Measurements from ENCODE around the gene KIR3DL1. TPM values are rescaled to one million over a fixed set of nuclear protein-coding genes. Genes with fewer than 3 reads are reported as not detected.
"Not testable (repeated sequence)": the region's sequence is repeated elsewhere in the genome, so short reads cannot be mapped to it uniquely, and the experiment has no call there.

Gene KIR3DL1
- total RNA-seq (2021; fragmentation: NEBNext Ultra II Directional; extraction: Animal tissue kit (Norgen Biotek cat#: 25700)) = not detected
- long read RNA-seq = 0 reads

DNA sequence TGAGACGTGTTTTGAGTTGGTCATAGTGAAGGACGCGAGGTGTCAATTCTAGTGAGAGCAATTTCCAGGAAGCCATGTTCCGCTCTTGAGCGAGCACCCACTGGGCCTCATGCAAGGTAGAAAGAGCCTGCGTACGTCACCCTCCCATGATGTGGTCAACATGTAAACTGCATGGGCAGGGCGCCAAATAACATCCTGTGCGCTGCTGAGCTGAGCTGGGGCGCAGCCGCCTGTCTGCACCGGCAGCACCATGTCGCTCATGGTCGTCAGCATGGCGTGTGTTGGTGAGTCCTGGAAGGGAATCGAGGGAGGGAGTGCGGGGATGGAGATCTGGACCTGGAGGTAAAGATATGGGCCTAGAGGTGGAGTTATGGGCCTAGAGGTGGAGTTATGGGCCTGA is at the start of gene KIR3DL1:
KIR3DL1 (plus strand) TSS at position 218 of the 400 bp plus-strand sequence.
- H3K4me3 Mint-ChIP-seq; H3K27me3 Mint-ChIP-seq (ENCODE audit: insufficient read depth); H3K27ac Mint-ChIP-seq; DNase-seq; H3K36me3 Mint-ChIP-seq (ENCODE audit: low read depth); H3K4me1 Mint-ChIP-seq (ENCODE audit: low read depth): not testable (repeated sequence)
- peaks cover 31% of the 10 kb centered on the region for H3K9me3 Mint-ChIP-seq

DNA sequence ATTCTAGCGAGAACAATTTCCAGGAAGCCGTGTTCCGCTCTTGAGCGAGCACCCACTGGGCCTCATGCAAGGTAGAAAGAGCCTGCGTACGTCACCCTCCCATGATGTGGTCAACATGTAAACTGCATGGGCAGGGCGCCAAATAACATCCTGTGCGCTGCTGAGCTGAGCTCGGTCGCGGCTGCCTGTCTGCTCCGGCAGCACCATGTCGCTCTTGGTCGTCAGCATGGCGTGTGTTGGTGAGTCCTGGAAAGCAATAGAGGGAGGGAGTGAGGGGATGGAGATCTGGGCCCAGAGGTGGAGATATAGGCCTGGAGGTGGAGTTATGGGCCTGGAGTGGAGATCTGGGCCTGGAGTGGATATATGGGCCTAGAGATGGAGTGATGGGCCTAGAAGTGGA is 46.6 kb upstream of the KIR3DL1 start, which contains the start of gene KIR2DL1:
KIR2DL1 (plus strand) TSS at position 148 of the 400 bp plus-strand sequence; CDS start at position 206, 58 bp downstream.
- not testable (repeated sequence) for H3K27me3 Mint-ChIP-seq (ENCODE audit: insufficient read depth); H3K4me3 Mint-ChIP-seq; H3K4me1 Mint-ChIP-seq (ENCODE audit: low read depth); H3K27ac Mint-ChIP-seq; DNase-seq
- peaks cover 10% of the 10 kb centered on the region; the same call in 1 of the 2 replicates for H3K36me3 Mint-ChIP-seq (ENCODE audit: low read depth)
- H3K9me3 Mint-ChIP-seq = peaks cover 59% of the 10 kb centered on the region

DNA sequence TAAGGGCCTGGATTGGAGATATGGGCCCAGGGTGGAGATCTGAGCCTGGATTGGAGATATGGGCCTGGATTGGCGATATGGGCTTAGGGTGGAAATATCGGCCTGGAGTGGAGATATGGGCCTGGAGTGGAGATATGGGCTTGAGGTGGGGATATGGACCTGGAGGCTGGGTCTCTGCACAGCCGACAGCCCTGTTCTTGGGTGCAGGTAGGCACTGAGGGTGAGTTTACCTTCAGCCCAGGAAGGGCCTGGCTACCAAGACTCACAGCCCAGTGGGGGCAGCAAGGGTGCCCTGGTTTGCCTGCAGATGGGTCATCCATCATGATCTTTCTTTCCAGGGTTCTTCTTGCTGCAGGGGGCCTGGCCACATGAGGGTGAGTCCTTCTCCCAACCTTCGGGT is 45.8 kb upstream of the KIR3DL1 start:
- not testable (repeated sequence) for DNase-seq; H3K4me3 Mint-ChIP-seq; H3K27ac Mint-ChIP-seq; H3K4me1 Mint-ChIP-seq (ENCODE audit: low read depth); H3K27me3 Mint-ChIP-seq (ENCODE audit: insufficient read depth); H3K36me3 Mint-ChIP-seq (ENCODE audit: low read depth)
- peaks cover 60% of the 10 kb centered on the region for H3K9me3 Mint-ChIP-seq

DNA sequence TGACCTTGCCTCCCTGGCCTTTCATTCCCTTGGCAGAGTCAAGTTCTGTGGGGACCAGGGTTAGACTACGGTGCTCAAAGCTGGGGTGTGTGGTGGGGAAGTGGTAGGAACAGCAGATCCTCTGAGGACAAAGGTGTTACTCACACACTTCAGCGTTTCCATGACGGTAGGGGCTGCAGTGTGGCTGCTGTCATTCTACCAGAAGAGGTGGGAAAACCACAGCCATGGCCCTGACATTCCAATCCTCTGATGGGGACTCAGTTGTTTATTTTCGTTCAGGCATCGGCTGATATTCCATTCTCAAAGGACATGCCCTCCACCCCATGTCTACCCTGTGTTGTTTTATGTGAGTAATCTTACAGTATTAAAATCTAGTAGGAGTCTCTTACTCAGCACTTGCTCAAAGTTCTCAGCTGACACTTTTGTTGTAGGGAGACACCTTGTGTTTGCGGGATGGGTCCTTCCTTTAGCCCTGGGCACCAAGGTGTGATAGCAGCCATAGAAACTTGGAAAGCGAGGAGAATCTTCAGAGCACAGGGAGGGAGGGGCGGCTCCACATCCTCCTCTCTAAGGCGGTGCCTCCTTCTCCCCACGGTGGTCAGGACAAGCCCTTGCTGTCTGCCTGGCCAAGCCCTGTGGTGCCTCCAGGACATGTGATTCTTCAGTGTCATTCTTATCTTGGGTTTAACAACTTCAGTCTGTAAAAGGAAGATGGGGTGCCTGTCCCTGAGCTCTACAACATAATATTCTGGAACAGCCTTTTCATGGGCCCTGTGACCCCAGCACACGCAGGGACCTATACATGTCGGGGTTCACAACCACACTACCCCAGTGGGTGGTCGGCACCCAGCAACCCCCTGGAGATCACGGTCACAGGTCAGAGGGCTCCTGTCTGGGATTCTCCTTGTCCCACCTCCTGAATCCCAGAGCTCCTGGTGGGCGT is 45.0 kb upstream of the KIR3DL1 start:
- H3K4me3 Mint-ChIP-seq; DNase-seq; H3K4me1 Mint-ChIP-seq (ENCODE audit: low read depth); H3K36me3 Mint-ChIP-seq (ENCODE audit: low read depth); H3K27ac Mint-ChIP-seq; H3K27me3 Mint-ChIP-seq (ENCODE audit: insufficient read depth): not testable (repeated sequence)
- H3K9me3 Mint-ChIP-seq = peaks cover 63% of the 10 kb centered on the region

DNA sequence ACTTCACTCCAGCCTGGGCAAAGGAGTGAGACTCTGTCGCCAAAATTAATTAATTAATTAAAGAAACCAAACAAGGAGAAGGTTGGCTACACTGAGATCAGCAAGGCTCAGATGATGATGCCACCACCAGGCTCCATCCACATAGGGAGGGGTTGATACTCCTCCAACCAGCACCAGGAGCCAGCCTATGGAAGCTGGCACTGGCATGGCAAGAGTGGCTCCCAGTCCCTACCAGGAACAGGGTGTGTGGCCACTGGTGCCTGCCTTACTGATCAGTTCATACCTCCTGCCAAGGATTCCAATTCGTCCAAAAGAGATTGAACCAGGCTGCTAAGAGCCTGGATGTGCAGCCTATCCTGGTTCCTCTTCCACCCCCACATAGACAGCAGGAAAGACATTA is 43.6 kb upstream of the KIR3DL1 start:
- not testable (repeated sequence) for H3K36me3 Mint-ChIP-seq (ENCODE audit: low read depth); H3K4me1 Mint-ChIP-seq (ENCODE audit: low read depth); H3K27ac Mint-ChIP-seq; H3K4me3 Mint-ChIP-seq; DNase-seq; H3K27me3 Mint-ChIP-seq (ENCODE audit: insufficient read depth)
- H3K9me3 Mint-ChIP-seq = peaks cover 64% of the 10 kb centered on the region

DNA sequence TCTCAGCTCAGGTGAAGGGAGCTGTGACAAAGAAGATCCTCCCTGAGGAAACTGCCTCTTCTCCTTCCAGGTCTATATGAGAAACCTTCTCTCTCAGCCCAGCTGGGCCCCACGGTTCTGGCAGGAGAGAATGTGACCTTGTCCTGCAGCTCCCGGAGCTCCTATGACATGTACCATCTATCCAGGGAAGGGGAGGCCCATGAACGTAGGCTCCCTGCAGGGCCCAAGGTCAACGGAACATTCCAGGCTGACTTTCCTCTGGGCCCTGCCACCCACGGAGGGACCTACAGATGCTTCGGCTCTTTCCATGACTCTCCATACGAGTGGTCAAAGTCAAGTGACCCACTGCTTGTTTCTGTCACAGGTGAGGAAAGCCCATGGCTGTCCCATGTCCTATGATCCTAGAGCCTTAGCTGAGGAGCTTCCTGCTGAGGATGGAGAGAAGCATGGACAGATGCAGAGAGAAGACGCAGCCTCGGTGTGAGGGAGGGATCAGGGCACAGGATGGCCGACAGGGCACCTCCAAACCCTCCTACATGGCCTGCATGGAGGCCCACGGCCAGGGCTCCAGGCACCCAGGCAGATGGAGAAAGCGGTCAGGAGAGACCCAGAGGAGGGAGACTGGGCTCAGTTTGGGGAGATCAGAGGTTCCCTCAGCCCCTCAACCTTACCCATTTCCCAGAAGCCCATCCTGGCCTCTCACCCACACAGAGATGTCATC is 41.0 kb upstream of the KIR3DL1 start:
- not testable (repeated sequence) for DNase-seq; H3K36me3 Mint-ChIP-seq (ENCODE audit: low read depth); H3K4me1 Mint-ChIP-seq (ENCODE audit: low read depth); H3K27me3 Mint-ChIP-seq (ENCODE audit: insufficient read depth); H3K27ac Mint-ChIP-seq; H3K4me3 Mint-ChIP-seq
- H3K9me3 Mint-ChIP-seq = peaks cover 67% of the 10 kb centered on the region

DNA sequence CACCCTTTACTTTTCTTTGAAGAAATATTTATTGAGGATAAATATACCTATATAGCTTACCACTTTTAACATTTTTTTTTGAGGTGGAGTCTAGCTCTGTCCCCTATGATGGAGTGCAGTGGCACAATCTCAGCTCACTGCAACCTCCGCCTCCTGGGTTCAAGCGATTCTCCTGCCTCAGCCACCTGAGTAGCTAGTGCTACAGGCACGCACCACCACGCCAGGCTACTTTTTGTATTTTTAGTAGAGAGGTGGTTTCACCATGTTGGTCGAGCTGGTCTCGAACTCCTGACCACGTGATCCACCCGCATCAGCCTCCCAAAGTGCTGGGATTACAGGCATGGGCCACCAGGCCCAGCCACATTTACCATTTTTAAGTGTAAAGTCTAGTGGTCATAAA is 40.4 kb upstream of the KIR3DL1 start:
- H3K27ac Mint-ChIP-seq; H3K27me3 Mint-ChIP-seq (ENCODE audit: insufficient read depth); H3K4me3 Mint-ChIP-seq; DNase-seq; H3K36me3 Mint-ChIP-seq (ENCODE audit: low read depth); H3K4me1 Mint-ChIP-seq (ENCODE audit: low read depth): not testable (repeated sequence)
- H3K9me3 Mint-ChIP-seq = peaks cover 63% of the 10 kb centered on the region

DNA sequence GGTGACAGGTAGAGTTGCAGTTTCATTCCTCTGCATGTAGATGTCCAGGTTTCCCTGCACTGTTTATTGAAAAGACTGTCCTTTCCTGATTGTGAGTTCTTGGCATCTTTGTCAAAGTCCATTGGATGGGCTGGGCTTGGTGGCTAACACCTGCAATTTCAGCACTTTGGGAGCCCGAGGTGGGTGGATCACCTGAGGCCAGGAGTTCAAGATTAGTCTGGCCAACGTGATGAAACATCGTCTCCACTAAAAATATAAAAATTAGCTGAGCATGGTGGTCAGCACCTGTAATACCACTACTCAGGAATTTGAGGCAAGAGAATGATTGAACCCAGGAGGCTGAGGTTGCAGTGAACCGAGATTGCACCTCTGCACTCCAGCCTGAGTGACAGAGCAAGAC is 38.4 kb upstream of the KIR3DL1 start:
- not testable (repeated sequence) for H3K36me3 Mint-ChIP-seq (ENCODE audit: low read depth); H3K27ac Mint-ChIP-seq; H3K4me1 Mint-ChIP-seq (ENCODE audit: low read depth); H3K27me3 Mint-ChIP-seq (ENCODE audit: insufficient read depth); H3K4me3 Mint-ChIP-seq; DNase-seq
- H3K9me3 Mint-ChIP-seq = peaks cover 60% of the 10 kb centered on the region

DNA sequence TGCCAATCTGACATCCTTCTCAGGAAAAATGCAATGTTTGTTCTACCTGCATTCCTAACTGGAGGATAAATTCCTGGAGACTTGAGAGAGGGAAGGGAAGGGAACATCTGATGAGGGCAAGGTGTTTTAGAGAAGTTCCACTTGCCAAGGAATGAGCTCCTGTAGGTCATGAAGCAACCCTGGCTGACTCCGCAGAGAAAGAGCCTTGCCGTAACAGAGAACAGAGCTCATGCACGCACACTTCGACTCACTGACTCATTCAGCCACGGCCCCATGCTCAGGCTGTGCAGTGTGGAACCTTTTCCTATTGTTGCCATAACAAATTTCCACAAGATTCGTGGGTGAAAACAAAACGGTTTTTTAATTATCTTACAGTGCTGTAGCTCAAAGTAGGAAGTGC is 37.4 kb upstream of the KIR3DL1 start:
- peaks cover 58% of the 10 kb centered on the region for H3K9me3 Mint-ChIP-seq

DNA sequence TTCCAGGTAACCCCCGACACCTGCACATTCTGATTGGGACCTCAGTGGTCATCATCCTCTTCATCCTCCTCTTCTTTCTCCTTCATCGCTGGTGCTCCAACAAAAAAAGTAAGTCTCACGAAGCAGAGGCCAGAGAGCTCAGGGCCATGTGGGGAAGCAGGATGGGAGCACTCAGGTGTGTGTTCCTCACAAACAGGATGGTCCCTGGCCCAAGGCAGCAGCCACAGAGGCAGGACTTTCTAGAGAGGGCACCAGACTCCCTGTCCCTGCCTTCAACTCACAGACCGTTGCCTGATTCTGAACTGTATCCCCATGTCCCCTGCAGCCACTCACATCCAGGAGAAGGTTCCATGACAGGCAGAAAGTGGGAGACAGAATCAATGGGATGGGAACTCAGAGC is 33.4 kb upstream of the KIR3DL1 start:
- H3K9me3 Mint-ChIP-seq = peaks cover 47% of the 10 kb centered on the region
- not testable (repeated sequence) for H3K27ac Mint-ChIP-seq; H3K4me3 Mint-ChIP-seq; H3K36me3 Mint-ChIP-seq (ENCODE audit: low read depth); H3K4me1 Mint-ChIP-seq (ENCODE audit: low read depth); H3K27me3 Mint-ChIP-seq (ENCODE audit: insufficient read depth); DNase-seq

More for the DNA sequence above, 37.4 kb upstream of the KIR3DL1 start:
- not testable (repeated sequence) for H3K36me3 Mint-ChIP-seq (ENCODE audit: low read depth); H3K27me3 Mint-ChIP-seq (ENCODE audit: insufficient read depth); DNase-seq; H3K4me3 Mint-ChIP-seq; H3K27ac Mint-ChIP-seq; H3K4me1 Mint-ChIP-seq (ENCODE audit: low read depth)

DNA sequence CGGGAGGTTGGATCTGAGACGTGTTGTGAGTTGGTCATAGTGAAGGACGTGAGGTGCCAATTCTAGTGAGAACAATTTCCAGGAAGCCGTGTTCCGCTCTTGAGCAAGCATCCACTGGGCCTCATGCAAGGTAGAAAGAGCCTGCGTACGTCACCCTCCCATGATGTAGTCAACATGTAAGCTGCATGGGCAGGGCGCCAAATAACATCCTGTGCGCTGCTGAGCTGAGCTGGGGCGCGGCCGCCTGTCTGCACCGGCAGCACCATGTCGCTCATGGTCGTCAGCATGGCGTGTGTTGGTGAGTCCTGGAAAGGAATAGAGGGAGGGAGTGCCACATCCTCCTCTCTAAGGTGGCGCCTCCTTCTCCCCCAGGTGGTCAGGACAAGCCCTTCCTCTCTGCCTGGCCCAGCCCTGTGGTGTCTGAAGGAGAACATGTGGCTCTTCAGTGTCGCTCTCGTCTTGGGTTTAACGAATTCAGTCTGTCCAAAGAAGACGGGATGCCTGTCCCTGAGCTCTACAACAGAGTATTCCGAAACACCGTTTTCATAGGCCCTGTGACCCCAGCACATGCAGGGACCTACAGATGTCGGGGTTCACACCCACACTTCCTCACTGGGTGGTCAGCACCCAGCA is 30.1 kb upstream of the KIR3DL1 start:
- not testable (repeated sequence) for H3K4me3 Mint-ChIP-seq; H3K4me1 Mint-ChIP-seq (ENCODE audit: low read depth); H3K27ac Mint-ChIP-seq; H3K27me3 Mint-ChIP-seq (ENCODE audit: insufficient read depth); DNase-seq; H3K36me3 Mint-ChIP-seq (ENCODE audit: low read depth)
- peaks cover 40% of the 10 kb centered on the region for H3K9me3 Mint-ChIP-seq

DNA sequence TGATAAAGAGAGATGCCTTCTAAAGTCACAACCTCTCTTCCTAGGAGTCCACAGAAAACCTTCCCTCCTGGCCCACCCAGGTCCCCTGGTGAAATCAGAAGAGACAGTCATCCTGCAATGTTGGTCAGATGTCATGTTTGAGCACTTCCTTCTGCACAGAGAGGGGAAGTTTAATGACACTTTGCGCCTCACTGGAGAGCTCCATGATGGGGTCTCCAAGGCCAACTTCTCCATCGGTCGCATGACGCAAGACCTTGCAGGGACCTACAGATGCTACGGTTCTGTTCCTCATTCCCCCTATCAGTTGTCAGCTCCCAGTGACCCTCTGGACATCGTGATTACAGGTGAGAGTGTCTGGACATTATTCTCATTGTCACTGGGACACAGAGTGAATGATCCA is 28.1 kb upstream of the KIR3DL1 start:
- H3K36me3 Mint-ChIP-seq (ENCODE audit: low read depth); H3K4me3 Mint-ChIP-seq; H3K27me3 Mint-ChIP-seq (ENCODE audit: insufficient read depth); H3K4me1 Mint-ChIP-seq (ENCODE audit: low read depth); DNase-seq; H3K27ac Mint-ChIP-seq: not testable (repeated sequence)
- peaks cover 28% of the 10 kb centered on the region for H3K9me3 Mint-ChIP-seq
